ENCODE data around the gene IL25. TPM values are rescaled to one million over a fixed set of nuclear protein-coding genes. Genes with fewer than 3 reads are reported as not detected.

The IL25 gene
- total and polyA plus RNA-seq, 2 of the 4 experiments (the other 2 are of a cell fraction) = not detected

DNA sequence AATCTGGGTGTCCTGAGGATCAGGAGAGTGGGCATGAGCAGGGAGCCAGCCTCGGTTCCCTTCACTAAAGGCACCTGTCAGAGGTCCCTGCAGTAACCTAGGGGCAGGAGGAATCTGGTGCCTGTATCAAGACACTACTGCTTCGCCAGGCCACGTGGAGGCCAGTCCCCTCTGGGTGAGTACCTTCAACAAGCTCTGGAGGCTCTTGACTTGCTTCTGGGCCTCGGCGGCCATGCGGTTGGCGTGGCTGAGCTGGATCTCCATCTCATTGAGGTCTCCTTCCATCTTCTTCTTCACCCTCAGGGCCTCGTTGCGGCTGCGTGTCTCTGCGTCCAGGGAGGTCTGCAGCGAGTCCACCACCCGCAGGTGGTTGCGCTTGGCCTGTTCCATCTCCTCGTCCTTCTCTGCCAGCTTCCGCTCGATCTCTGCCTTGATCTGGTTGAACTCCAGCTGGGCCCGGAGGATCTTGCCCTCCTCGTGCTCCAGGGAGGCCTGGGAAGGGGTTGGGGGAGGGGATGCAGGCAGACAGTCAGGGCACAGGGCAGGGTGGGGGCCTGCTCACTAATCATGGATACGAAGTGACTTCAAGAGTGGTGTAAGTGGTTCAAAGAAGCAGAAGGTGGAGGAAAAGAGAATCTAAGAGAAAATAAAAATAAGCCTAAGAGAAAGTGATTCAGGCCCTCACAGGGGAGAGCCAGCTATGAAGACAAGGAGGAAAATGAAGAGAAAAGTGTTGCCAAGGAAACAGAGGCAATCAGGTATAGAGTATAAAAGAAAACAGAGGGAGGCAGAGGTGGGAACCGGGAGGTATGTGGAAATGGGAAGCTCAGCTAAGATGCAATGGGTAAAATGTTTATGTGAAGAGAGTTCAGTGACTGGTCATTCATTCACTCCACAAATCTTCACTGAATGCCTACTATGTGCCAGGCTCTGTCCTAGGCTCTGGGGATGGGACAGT, 43.5 kb downstream of the IL25 start:
- in situ Hi-C loops (cut with MboI; ENCODE audit: low sequenced_read_pairs) (no loop called here), dilution Hi-C loops (cut with HindIII; ENCODE audit: low sequenced_read_pairs, unreplicated experiment) (no loop called here), intact Hi-C loops (cut with micrococcal nuclease) (no loop called here)
- Histone ChIP-seq H3K14ac (replicated peaks; ENCODE audit: low read depth, low read length) (no peak overlapping the region), H3K18ac (ENCODE audit: low read depth, low read length) (no peak overlapping the region), H3K9ac (ENCODE audit: low read depth, low read length) (no peak overlapping the region), H3K4me2 (ENCODE audit: low read depth, low read length) (no peak overlapping the region), H4K91ac (ENCODE audit: insufficient read depth, low read depth, low read length) (no peak overlapping the region), H3K4me3 (ENCODE audit: insufficient read depth, low read depth, low read length) (no peak overlapping the region), H3K9me1 (ENCODE audit: insufficient read depth, low read length) (no peaks in the 10 kb centered on the region), H2BK15ac (ENCODE audit: low read depth, low read length) (no peak overlapping the region), H3K4me1 (ENCODE audit: control insufficient read depth, insufficient read depth, low read length) (no peaks in the 10 kb centered on the region), H3K27ac (ENCODE audit: insufficient read depth, low read length) (no peak overlapping the region), H3K9me3 (ENCODE audit: control insufficient read depth, insufficient read depth, low read length) (no peaks in the 10 kb centered on the region), H3K79me1 (ENCODE audit: low read depth in 1 of 2, low read length in 2 of 2) (no peaks in the 10 kb centered on the region), H3K27me3 (ENCODE audit: control insufficient read depth, insufficient read depth, low read length) (peaks cover 21% of the 10 kb centered on the region), H4K8ac (ENCODE audit: low read depth in 2 of 2, low read length in 2 of 2) (no peak overlapping the region), H4K5ac (ENCODE audit: low read depth, low read length) (no peak overlapping the region), H3K56ac (ENCODE audit: extremely low read depth, insufficient read depth, low read length) (no peak overlapping the region), H2AK5ac (ENCODE audit: low read depth, low read length) (no peak overlapping the region), H3K23ac (ENCODE audit: low read depth, low read length) (no peak overlapping the region), H2AK9ac (replicated peaks; ENCODE audit: low read depth, low read length, poor library complexity) (no peak overlapping the region), H4K20me1 (ENCODE audit: insufficient read depth, low read length) (no peaks in the 10 kb centered on the region), H2BK20ac (ENCODE audit: low read depth, low read length) (no peak overlapping the region), H3K36me3 (ENCODE audit: control insufficient read depth, insufficient read depth, low read length) (no peaks in the 10 kb centered on the region), H2BK120ac (ENCODE audit: low read depth, low read length) (no peak overlapping the region), H3K4ac (ENCODE audit: low read depth, low read length) (no peak overlapping the region), H2AFZ (replicated peaks; ENCODE audit: low read length, poor library complexity) (no peak overlapping the region), H2BK5ac (ENCODE audit: low read depth, low read length, poor library complexity, severe bottlenecking) (no peak overlapping the region)
- DNase-seq (no peak), ATAC-seq (ENCODE audit: low read depth) (no peak)
- ChIA-PET CTCF (no interaction called here), POLR2A (ENCODE audit: unreplicated experiment) (no interaction called here)
- no TSS peak for BruUV-seq (replicated peaks)
- TF ChIP-seq POLR2A (IDR thresholded peaks at IDR 0.05; ENCODE audit: low read depth, low read length) (no peak), MAZ (IDR thresholded peaks at IDR 0.05; ENCODE audit: borderline replicate concordance, low read depth, low read length) (no peak), FOS (IDR thresholded peaks at IDR 0.05; ENCODE audit: low read depth, low read length) (no peak), RFX5 (IDR thresholded peaks at IDR 0.05; ENCODE audit: low read depth, low read length) (no peak)
- TF ChIP-seq, protein P1, sequence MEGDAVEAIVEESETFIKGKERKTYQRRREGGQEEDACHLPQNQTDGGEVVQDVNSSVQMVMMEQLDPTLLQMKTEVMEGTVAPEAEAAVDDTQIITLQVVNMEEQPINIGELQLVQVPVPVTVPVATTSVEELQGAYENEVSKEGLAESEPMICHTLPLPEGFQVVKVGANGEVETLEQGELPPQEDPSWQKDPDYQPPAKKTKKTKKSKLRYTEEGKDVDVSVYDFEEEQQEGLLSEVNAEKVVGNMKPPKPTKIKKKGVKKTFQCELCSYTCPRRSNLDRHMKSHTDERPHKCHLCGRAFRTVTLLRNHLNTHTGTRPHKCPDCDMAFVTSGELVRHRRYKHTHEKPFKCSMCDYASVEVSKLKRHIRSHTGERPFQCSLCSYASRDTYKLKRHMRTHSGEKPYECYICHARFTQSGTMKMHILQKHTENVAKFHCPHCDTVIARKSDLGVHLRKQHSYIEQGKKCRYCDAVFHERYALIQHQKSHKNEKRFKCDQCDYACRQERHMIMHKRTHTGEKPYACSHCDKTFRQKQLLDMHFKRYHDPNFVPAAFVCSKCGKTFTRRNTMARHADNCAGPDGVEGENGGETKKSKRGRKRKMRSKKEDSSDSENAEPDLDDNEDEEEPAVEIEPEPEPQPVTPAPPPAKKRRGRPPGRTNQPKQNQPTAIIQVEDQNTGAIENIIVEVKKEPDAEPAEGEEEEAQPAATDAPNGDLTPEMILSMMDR (conservative IDR thresholded peaks at IDR 0.05; ENCODE audit: low read depth, low read length) = no peak
- 52% methylated on average over 3 of the region's 21 CpGs; no CpG with 5 or more reads in 1 of the 2 experiments for WGBS, 2 experiments (ENCODE audit: extremely low coverage in 2 of 2, insufficient read length in 1 of 2)
